Heart right ventricle (tissue), 16 donors: ENCODE data around the gene UBASH3B. TPM values are rescaled to one million over a fixed set of nuclear protein-coding genes. Genes with fewer than 3 reads are reported as not detected.
A peak's percentile ranks its signal among the peaks of the same experiment; 100 is the strongest.

ENCODE experiments used
- ATAC-seq, 8 donors: fragments of 200-7000 bp; cut with Tn5 transposase; one replicate each; pipeline ENCODE4 v1.9.1; 2020; ENCODE audit warnings: mild to moderate bottlenecking in 8 of 8, moderate library complexity in 8 of 8, moderate number of reproducible peaks in 1 of 8
- DNase-seq, 2 donors: peaks; one replicate each; pipeline ENCODE4 v3.0.0-alpha.2; 2020
- H3K27ac ChIP-seq, 10 donors: fragments of 200-600 bp; sonication (generic) in 2 of 10; one replicate each; pipeline versions ENCODE4 v1.5.0 to v1.8.0; 2020 to 2022; ENCODE audit warnings: mild to moderate bottlenecking in 3 of 10
- H3K27me3 ChIP-seq, 7 donors: fragments of 200-600 bp; one replicate each; pipeline ENCODE4 v1.8.0; 2021 to 2022; ENCODE audit warnings: mild to moderate bottlenecking in 2 of 7
- H3K36me3 ChIP-seq, 9 donors: fragments of 200-600 bp; sonication (generic) in 1 of 9; one replicate each; pipeline versions ENCODE4 v1.5.0 to v1.8.0; 2020 to 2022; ENCODE audit warnings: mild to moderate bottlenecking in 2 of 9
- H3K4me1 ChIP-seq, 9 donors: fragments of 200-600 bp; sonication (generic) in 1 of 9; one replicate each; pipeline versions ENCODE4 v1.5.0 to v1.8.0; 2020 to 2022; ENCODE audit warnings: mild to moderate bottlenecking in 4 of 9
- H3K4me3 ChIP-seq, 10 donors: fragments of 200-600 bp; sonication (generic) in 2 of 10; one replicate each; pipeline versions ENCODE4 v1.5.0 to v1.8.0; 2020 to 2022; ENCODE audit warnings: mild to moderate bottlenecking in 7 of 10, moderate library complexity in 2 of 10
- H3K9me3 ChIP-seq, 11 donors: fragments of 200-600 bp in 10 of 11; sonication (generic) in 2 of 11; one replicate each; pipeline versions ENCODE4 v1.5.0 to v1.8.0; 2013 to 2022; ENCODE audit warnings: mild to moderate bottlenecking in 2 of 11, control low read depth in 1 of 11, moderate library complexity in 1 of 11
- CTCF ChIP-seq, 9 donors: fragments of 200-600 bp; sonication (generic) in 2 of 9; IDR thresholded peaks; one replicate each; pipeline versions ENCODE4 v1.5.0 to v1.8.0; 2021 to 2022; ENCODE audit warnings: antibody characterized with exemption in 9 of 9, mild to moderate bottlenecking in 5 of 9, moderate library complexity in 1 of 9
- WGBS, 2 donors: extraction: QIAGEN DNeasy Blood & Tissue Kit; methylation state at CpG; one replicate each; pipeline ENCODE4 v1.1.7; 2013; ENCODE audit warnings: inconsistent platforms in 1 of 2; 5-methylcytosine and 5-hydroxymethylcytosine counted together
- intact Hi-C, 10 donors: fragments of 100-400 bp; cut with DNase I; formaldehyde crosslinking; loops; one replicate each; pipeline versions ENCODE4 v1.11.1 to v1.14.2; 2022
- polyA plus RNA-seq, 2 donors: library from polyadenylated mRNA; stranded (reverse); fragments of 200-250 nt; gene quantifications; one replicate each; pipeline ENCODE4 v1.2.3, GENCODE V29; 2013
- total RNA-seq, 10 donors: library from RNA; stranded (reverse); fragmentation: NEBNext Ultra II Directional in 3 of 10; extraction: Animal tissue kit (Norgen Biotek cat#: 25700) in 3 of 10; gene quantifications; one replicate each; pipeline versions ENCODE4 v1.2.1 to v1.2.4, GENCODE V29; 2021 to 2023
- donor health status: Arrhythmogenic right ventricular cardiomyopathy.
- donor health status: ischemic (EF 13 %, LVEDD 7.1; RV severe dilation, severe dysfunction).
- donor health status: healthy with polysubstance abuse.
- donor health status: DM: no; HTN: yes; CAD: no.
- donor health status: DM: no; HTN: no; CAD: no.
- donor health status: ischemic (EF 25% LVEDD 6.9; RV normal size, moderate dysfunction).
- donor health status: ischemic (EF 25% LVEDD 5.7; RV mildly dilated, moderate dysfunction).
- donor health status: healthy.
- donor health status: DM: yes; HTN: yes; CAD: no.
- donor health status: Ischemic cardiomyopathy.
- donor health status: ischemic (EF 35%, LVEDD 5.7; RV mildly dilated, moderate dysfunction).
- donor health status: nonischemic (EF 11% LVEDD 7.7; RV severe dilation, severe dysfunction).
- donor health status: DM: yes; HTN: yes; CAD: no.
- donor health status: PGD.
- donor health status: ischemic (EF 29% LVEDD 5.4; RV normal size, mild dysfunction).
- donor health status: nonischemic (EF 23%, LVEDD 6.1; RV moderate dilation, normal function).

Gene UBASH3B
- total and polyA plus RNA-seq, 12 donors = 0.51 to 8.0 (median 1.5) TPM

DNA sequence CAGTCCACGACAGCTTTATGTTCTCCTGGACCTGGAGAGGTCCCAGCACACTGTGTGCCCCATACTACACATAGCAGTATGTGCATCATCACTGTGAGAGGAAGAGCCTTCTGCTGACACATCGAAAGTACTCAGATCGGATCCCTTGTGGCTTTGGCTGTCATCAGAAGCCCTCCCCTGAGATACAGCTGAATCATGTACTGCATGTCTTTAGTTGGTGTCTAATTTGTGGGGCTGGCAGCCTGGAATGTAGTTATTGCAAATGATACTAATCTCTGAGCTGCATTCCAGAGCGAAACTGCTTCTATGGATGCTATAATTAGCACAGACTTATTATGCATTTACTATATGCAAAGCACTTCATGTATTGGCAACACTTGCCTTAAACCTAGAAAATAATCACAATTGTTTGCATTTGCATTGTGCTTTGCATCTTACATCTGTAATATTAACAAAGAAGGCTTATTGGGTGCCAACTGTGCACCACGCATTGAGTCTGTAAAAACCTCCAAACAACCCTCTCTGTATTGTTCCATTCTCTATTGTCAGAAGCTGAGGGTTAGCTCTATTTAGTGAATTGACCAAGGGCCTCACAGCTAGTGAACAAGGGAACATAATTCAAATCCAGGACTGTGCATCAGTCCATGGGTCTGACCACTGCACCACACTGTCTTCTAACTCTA is 93.6 kb downstream of the UBASH3B start:
- WGBS, 2 donors = 44 to 53% methylated on average over 5 of the region's 5 CpGs
- Histone ChIP-seq H3K4me1 (peaks cover 0 to 57% (median 3%) of the 10 kb centered on the region in 9 donors), H3K36me3 (no peaks in the 10 kb centered on the region), H3K27ac (peak overlapping the region in 1 of 10 donors; percentile 76), H3K9me3 (no peaks in the 10 kb centered on the region), H3K4me3 (no peak overlapping the region), H3K27me3 (peaks cover 0 to 2% (median 0%) of the 10 kb centered on the region in 7 donors)
- intact Hi-C loops = no loop called here
- DNase-seq = peak in 1 of 2 donors; percentile 16
- no peak for TF ChIP-seq CTCF (IDR thresholded peaks at IDR 0.05)
- ATAC-seq = peak; percentile 62 to 88 (median 77)

GRCh38 chr11:122750049-122750448 is 94.5 kb downstream of the UBASH3B start:
- no peak for ATAC-seq

GRCh38 chr11:122751292-122752070 is 96.0 kb downstream of the UBASH3B start:
- no peak for TF ChIP-seq CTCF (IDR thresholded peaks at IDR 0.05)
- no peaks in the 10 kb centered on the region for H3K36me3 ChIP-seq
- H3K9me3 ChIP-seq = no peaks in the 10 kb centered on the region
- peaks cover 0 to 54% (median 0%) of the 10 kb centered on the region in 9 donors for H3K4me1 ChIP-seq
- no peak overlapping the region for H3K4me3 ChIP-seq
- intact Hi-C loops = loop anchor here in 1 of 10 donors (5.0 to 10.0 kb wide), 2 partner anchors 74 to 97 kb away; partner anchors contain the start of gene UBASH3B
- DNase-seq (no peak), ATAC-seq (no peak)
- 93 to 97% methylated on average over 5 of the region's 5 CpGs for WGBS, 2 donors
- H3K27me3 ChIP-seq = peaks cover 0 to 5% (median 0%) of the 10 kb centered on the region in 7 donors
- H3K27ac ChIP-seq = no peak overlapping the region

More at GRCh38 chr11:122750049-122750448, 94.5 kb downstream of the UBASH3B start:
- intact Hi-C loops = loop anchor here in 1 of 10 donors (5.0 to 10.0 kb wide), 2 partner anchors 73 to 95 kb away; partner anchors contain the start of gene UBASH3B
- H3K9me3 ChIP-seq = no peaks in the 10 kb centered on the region
- no peaks in the 10 kb centered on the region for H3K36me3 ChIP-seq
- peaks cover 0 to 53% (median 0%) of the 10 kb centered on the region in 9 donors for H3K4me1 ChIP-seq
- peak overlapping the region in 1 of 10 donors; percentile 76 for H3K27ac ChIP-seq
- DNase-seq = no peak
- H3K27me3 ChIP-seq = peaks cover 0 to 5% (median 0%) of the 10 kb centered on the region in 7 donors
- H3K4me3 ChIP-seq = no peak overlapping the region
- 90 to 95% methylated on average over 5 of the region's 5 CpGs for WGBS, 2 donors
- no peak for TF ChIP-seq CTCF (IDR thresholded peaks at IDR 0.05)

- Histone ChIP-seq H3K4me3 (no peak overlapping the region), H3K4me1 (peaks cover 0 to 43% (median 4%) of the 10 kb centered on the region in 9 donors), H3K27me3 (peaks cover 0 to 5% (median 0%) of the 10 kb centered on the region in 7 donors), H3K36me3 (no peaks in the 10 kb centered on the region), H3K27ac (no peak overlapping the region), H3K9me3 (no peaks in the 10 kb centered on the region)
- DNase-seq (no peak), ATAC-seq (no peak)
- 83% methylated on average over 3 of the region's 3 CpGs for WGBS, 2 donors
- no peak for TF ChIP-seq CTCF (IDR thresholded peaks at IDR 0.05)
- intact Hi-C loops = loop anchor here in 1 of 10 donors (5.0 to 10.0 kb wide), 2 partner anchors 77 to 99 kb away; partner anchors contain the start of gene UBASH3B
Observed at GRCh38 chr11:122754028-122754427, 98.5 kb downstream of the UBASH3B start.
